Gastrocnemius medialis (tissue), 4 donors: ENCODE data around the gene MIPEP. TPM values are rescaled to one million over a fixed set of nuclear protein-coding genes. Genes with fewer than 3 reads are reported as not detected.

Source experiments
- ATAC-seq, 2 donors: fragments of 150-250 bp; one replicate each; pipeline ENCODE4 v1.9.1; 2016
- DNase-seq, 2 donors: peaks; one replicate each; pipeline ENCODE4 v3.0.0-alpha.2; 2019
- H3K27ac ChIP-seq, 4 donors: fragments of 200-600 bp; sonication (generic); 1 replicate in 1 of 4; 2 replicates in 3 of 4; pipeline ENCODE4 v1.5.1; 2016 to 2018; ENCODE audit warnings: mild to moderate bottlenecking in 2 of 4, moderate library complexity in 1 of 4
- H3K27me3 ChIP-seq, 3 donors: fragments of 200-600 bp; sonication (generic) in 2 of 3; 1 replicate in 1 of 3; 2 replicates in 2 of 3; pipeline versions ENCODE4 v1.5.1 to v1.6.0; 2016 to 2019; ENCODE audit warnings: mild to moderate bottlenecking in 1 of 3, moderate library complexity in 1 of 3
- H3K36me3 ChIP-seq, 2 donors: fragments of 200-600 bp; sonication (generic) in 1 of 2; one replicate each; pipeline ENCODE4 v1.5.1; 2017 to 2018
- H3K4me1 ChIP-seq, 2 donors: fragments of 200-600 bp; sonication (generic) in 1 of 2; one replicate each; pipeline ENCODE4 v1.5.1; 2016 to 2017; ENCODE audit warnings: mild to moderate bottlenecking in 2 of 2
- H3K4me3 ChIP-seq, 4 donors: fragments of 200-600 bp; sonication (generic) in 3 of 4; 1 replicate in 1 of 4; 2 replicates in 3 of 4; pipeline ENCODE4 v1.5.1; 2016 to 2019; ENCODE audit warnings: mild to moderate bottlenecking in 2 of 4
- H3K9me3 ChIP-seq, 3 donors: fragments of 200-600 bp; sonication (generic) in 2 of 3; 1 replicate in 1 of 3; 2 replicates in 2 of 3; pipeline ENCODE4 v1.5.1; 2016 to 2019
- POLR2A ChIP-seq, 2 donors: fragments of 450-650 bp; IDR thresholded peaks; one replicate each; pipeline ENCODE4 v1.6.1; 2017; ENCODE audit warnings: antibody characterized with exemption in 2 of 2, mild to moderate bottlenecking in 2 of 2, moderate library complexity in 2 of 2
- in situ Hi-C, 4 donors: fragments of 200-750 bp; cut with MboI; loops; one replicate each; pipeline versions ENCODE4 v1.15.0 to v1.8.0; 2017; ENCODE audit warnings: low sequenced_read_pairs in 4 of 4
- intact Hi-C: fragments of 100-400 bp; cut with DNase I; formaldehyde crosslinking; loops from one replicate; pipeline ENCODE4 v1.15.1; 2023; ENCODE audit warnings: low total_unique reads
- total RNA-seq, 4 donors: library from RNA; depleted of rRNA; stranded (reverse); fragments of >200 nt; gene quantifications; one replicate each; pipeline versions ENCODE4 v1.1.0 to v1.2.3, GENCODE V29; 2016
- TF ChIP-seq, protein P1 (sequence below), 5 experiments: fragments of 450-650 bp in 3 of 5; fragments of 200-600 bp in 2 of 5; sonication (generic) in 2 of 5; IDR thresholded peaks in 4 of 5; conservative IDR thresholded peaks in 1 of 5; 1 replicate in 4 of 5; 2 replicates in 1 of 5; pipeline ENCODE4 v1.5.1; 2016 to 2019; ENCODE audit warnings: antibody characterized with exemption in 5 of 5, mild to moderate bottlenecking in 3 of 5, moderate library complexity in 3 of 5

MIPEP gene
- total RNA-seq, 4 donors from 2014 or later = 9.2 to 23.1 (median 14.0) TPM

DNA sequence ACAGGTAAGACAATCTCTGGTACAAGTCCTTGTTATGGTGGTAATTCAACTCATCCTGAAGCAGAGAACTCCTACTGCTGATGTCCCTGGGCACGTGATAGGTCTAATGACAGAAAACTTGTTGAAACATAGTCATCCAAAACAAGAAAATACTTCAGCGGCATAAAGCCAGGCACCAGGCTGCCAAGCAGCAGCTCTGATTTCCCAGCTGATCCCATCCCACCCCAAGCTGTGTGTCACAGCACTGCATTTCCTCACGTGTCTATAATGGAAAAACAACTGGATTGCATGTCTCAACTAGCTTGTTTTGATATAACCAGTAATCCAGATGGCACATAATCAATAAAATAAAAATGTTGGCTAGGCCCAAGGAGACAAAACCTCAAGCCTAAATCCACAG, 64.8 kb downstream of the MIPEP start:
- Histone ChIP-seq H3K4me3 (no peak overlapping the region), H3K36me3 (no peaks in the 10 kb centered on the region), H3K9me3 (no peaks in the 10 kb centered on the region), H3K4me1 (no peaks in the 10 kb centered on the region), H3K27me3 (no peaks in the 10 kb centered on the region), H3K27ac (no peak overlapping the region)
- TF ChIP-seq POLR2A (IDR thresholded peaks at IDR 0.05) = no peak
- TF ChIP-seq, protein P1, sequence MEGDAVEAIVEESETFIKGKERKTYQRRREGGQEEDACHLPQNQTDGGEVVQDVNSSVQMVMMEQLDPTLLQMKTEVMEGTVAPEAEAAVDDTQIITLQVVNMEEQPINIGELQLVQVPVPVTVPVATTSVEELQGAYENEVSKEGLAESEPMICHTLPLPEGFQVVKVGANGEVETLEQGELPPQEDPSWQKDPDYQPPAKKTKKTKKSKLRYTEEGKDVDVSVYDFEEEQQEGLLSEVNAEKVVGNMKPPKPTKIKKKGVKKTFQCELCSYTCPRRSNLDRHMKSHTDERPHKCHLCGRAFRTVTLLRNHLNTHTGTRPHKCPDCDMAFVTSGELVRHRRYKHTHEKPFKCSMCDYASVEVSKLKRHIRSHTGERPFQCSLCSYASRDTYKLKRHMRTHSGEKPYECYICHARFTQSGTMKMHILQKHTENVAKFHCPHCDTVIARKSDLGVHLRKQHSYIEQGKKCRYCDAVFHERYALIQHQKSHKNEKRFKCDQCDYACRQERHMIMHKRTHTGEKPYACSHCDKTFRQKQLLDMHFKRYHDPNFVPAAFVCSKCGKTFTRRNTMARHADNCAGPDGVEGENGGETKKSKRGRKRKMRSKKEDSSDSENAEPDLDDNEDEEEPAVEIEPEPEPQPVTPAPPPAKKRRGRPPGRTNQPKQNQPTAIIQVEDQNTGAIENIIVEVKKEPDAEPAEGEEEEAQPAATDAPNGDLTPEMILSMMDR (IDR thresholded peaks at IDR 0.05 in 4 of 5, conservative IDR thresholded peaks at IDR 0.05 in 1 of 5) = no peak
- in situ Hi-C loops = no loop called here
- ATAC-seq (peak in 1 of 2 donors; percentile 27), DNase-seq (peak in 1 of 2 donors; percentile 49)
- intact Hi-C loops = no loop called here

DNA sequence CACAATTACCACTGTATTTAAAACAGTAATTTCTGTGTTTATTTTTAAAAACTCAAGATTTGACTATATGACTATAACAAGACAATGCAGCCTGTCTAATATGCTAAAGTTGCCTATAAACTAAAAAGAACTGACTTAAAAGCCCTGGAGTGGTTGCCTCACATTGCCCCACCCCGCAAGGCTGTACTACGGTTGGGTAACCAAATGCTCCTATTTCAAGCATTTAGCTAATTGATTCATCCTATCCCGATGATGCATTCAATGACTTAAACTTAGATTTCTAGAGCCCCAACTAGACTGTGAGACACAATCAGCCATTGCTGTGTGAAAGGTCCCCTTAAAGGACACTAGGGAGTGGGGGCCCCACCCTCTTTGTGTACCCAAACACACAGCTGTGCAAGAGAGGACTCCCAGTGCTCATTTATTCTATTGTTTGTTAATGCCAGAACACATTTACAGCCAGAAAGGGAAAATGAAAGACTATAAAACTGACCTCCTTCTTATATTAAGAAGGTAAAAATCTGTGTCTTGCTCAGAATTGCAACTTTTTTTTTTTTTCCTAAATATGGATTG, 66.9 kb downstream of the MIPEP start:
- ATAC-seq (peak in 1 of 2 donors; percentile 44), DNase-seq (no peak)
- TF ChIP-seq, protein P1 (IDR thresholded peaks at IDR 0.05 in 4 of 5, conservative IDR thresholded peaks at IDR 0.05 in 1 of 5) = no peak
- TF ChIP-seq POLR2A (IDR thresholded peaks at IDR 0.05) = no peak
- H3K4me1 ChIP-seq = no peaks in the 10 kb centered on the region
- intact Hi-C loops = no loop called here
- in situ Hi-C loops = no loop called here
- no peak overlapping the region for H3K4me3 ChIP-seq
- no peaks in the 10 kb centered on the region for H3K36me3 ChIP-seq
- H3K27ac ChIP-seq = no peak overlapping the region
- no peaks in the 10 kb centered on the region for H3K9me3 ChIP-seq
- no peaks in the 10 kb centered on the region for H3K27me3 ChIP-seq

DNA sequence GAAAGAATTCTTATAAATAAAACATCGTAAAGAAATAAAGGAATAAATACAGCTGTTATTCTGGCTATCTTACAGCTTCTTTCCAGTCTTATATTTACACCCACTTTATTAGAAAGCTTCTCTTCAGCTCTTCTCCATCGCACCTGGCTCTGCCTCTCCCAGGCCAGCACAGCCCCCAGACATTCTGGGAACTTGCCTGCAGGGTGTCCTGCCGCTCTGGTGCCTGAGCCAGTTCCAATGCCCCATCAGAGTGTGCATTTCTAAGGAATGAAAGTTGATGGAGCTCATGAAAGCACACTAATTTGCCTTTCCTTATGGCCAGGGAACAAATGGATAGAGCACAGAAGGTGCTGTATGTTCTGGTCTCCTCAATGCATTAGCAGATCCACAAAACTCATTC, 68.7 kb downstream of the MIPEP start:
- ATAC-seq (no peak), DNase-seq (no peak)
- in situ Hi-C loops = no loop called here
- Histone ChIP-seq H3K4me1 (no peaks in the 10 kb centered on the region), H3K27ac (no peak overlapping the region), H3K4me3 (no peak overlapping the region), H3K36me3 (no peaks in the 10 kb centered on the region), H3K9me3 (no peaks in the 10 kb centered on the region), H3K27me3 (no peaks in the 10 kb centered on the region)
- TF ChIP-seq POLR2A (IDR thresholded peaks at IDR 0.05) = no peak
- TF ChIP-seq, protein P1 (IDR thresholded peaks at IDR 0.05 in 4 of 5, conservative IDR thresholded peaks at IDR 0.05 in 1 of 5) = no peak
- intact Hi-C loops = no loop called here

GRCh38 chr13:23817830-23818229, 71.4 kb downstream of the MIPEP start:
- intact Hi-C loops = no loop called here

More at GRCh38 chr13:23817830-23818229, 71.4 kb downstream of the MIPEP start:
- H3K27ac ChIP-seq = no peak overlapping the region
- no peak for DNase-seq
- no peaks in the 10 kb centered on the region for H3K36me3 ChIP-seq
- no peaks in the 10 kb centered on the region for H3K27me3 ChIP-seq
- H3K9me3 ChIP-seq = no peaks in the 10 kb centered on the region
- H3K4me1 ChIP-seq = no peaks in the 10 kb centered on the region
- ATAC-seq = no peak
- in situ Hi-C loops = no loop called here
- H3K4me3 ChIP-seq = no peak overlapping the region
- TF ChIP-seq POLR2A (IDR thresholded peaks at IDR 0.05) = no peak
- TF ChIP-seq, protein P1 (IDR thresholded peaks at IDR 0.05 in 4 of 5, conservative IDR thresholded peaks at IDR 0.05 in 1 of 5) = no peak
